Measurements from ENCODE around the gene FAM110A. TPM values are rescaled to one million over a fixed set of nuclear protein-coding genes. Genes with fewer than 3 reads are reported as not detected.

FAM110A gene
- total and polyA plus RNA-seq, 2 donors, result 3.3 to 6.9 TPM

Other genes with a start within 250 kb of the FAM110A start
- gene TCF15, start 223.4 kb upstream of the FAM110A start, total RNA-seq, result 0.42 TPM
- gene TCF15, start 223.4 kb upstream of the FAM110A start, polyA plus RNA-seq, result 0.65 TPM
- gene SRXN1, start 180.5 kb upstream of the FAM110A start, total RNA-seq, result 11.9 TPM
- 44.1 TPM for gene SRXN1, start 180.5 kb upstream of the FAM110A start, polyA plus RNA-seq
- not detected for gene SCRT2, start 157.9 kb upstream of the FAM110A start, total RNA-seq
- gene SCRT2, start 157.9 kb upstream of the FAM110A start, polyA plus RNA-seq, result not detected
- gene SLC52A3, start 65.2 kb upstream of the FAM110A start, total RNA-seq, result 1.9 TPM
- 2.8 TPM for gene SLC52A3, start 65.2 kb upstream of the FAM110A start, polyA plus RNA-seq
- 0.21 TPM for gene ANGPT4, start 82.6 kb downstream of the FAM110A start, total RNA-seq
- 2.0 TPM for gene ANGPT4, start 82.6 kb downstream of the FAM110A start, polyA plus RNA-seq
- gene RSPO4, start 168.6 kb downstream of the FAM110A start, total RNA-seq, result not detected
- gene RSPO4, start 168.6 kb downstream of the FAM110A start, polyA plus RNA-seq, result 0.08 TPM

Measured in urinary bladder (tissue), 2 donors.